GM19452 (cell line): ENCODE data around the gene TAAR1.
A peak's percentile ranks its signal among the peaks of the same experiment; 100 is the strongest.
"Not testable (repeated sequence)": the region's sequence is repeated elsewhere in the genome, so short reads cannot be mapped to it uniquely, and the experiment has no call there.

Experiments used
- ATAC-seq: cut with Tn5 transposase; IDR thresholded peaks from one replicate; pipeline ENCODE4 v1.9.1; 2021; ENCODE audit not compliant: unreplicated experiment

The TAAR1 gene

DNA sequence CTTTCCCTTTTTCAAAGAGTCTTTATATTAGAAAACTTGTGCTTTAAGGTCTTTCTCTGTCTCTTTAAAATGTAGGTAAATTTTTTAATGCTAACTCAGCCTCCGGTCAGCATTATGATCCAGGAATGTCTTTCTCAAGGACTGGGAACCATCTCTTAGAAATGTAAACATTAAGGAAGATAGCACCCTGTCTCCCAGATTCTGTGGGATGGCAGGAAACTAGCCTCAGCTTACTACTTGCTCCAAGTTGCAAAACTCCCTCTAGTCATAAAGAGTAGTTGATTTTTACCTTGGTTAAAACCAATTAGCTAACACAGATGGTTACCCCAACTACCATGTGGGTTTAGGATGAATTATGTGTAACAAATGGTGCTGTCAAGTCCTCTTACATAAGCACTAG, 4.7 kb upstream of the TAAR1 start:
- no peak for ATAC-seq

DNA sequence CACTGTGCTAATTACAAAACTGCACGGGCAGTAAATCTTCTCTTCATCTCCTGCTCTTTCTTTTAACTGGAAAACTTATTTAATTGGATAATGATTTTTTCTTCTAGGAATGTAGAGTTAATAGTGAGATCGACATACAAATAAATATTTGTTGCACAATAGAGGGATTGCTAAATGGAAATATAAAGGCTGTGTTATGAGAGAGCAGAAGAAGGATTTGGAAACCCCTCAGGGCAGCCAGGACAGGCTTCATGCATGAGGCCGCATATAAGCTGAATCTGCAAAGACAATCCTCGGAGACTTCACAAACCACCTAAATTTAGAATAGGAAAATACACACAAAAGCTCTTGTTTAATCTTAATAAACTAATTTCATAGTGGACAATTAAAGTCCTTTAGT, 2.9 kb upstream of the TAAR1 start:
- no peak for ATAC-seq

DNA sequence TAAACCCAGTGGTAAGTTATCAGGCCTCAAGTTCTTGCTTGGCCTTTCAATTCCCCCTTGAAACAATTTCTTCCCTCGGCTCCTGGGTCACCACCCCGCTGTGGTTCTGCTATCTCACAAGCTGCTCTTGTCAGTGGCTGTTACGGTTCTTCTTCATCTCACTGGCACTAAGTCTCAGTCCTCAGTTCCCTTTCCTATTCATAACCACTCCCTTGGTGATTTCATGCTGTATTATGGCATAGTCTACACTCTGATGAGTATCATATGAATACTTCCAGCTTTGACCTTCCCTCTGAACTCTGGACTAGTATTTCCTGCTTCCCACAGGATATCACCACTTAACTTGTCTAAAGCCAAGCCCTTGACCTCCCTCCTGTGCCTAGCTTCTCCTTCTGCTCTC, 7.9 kb downstream of the TAAR1 start:
- ATAC-seq, result no peak

DNA sequence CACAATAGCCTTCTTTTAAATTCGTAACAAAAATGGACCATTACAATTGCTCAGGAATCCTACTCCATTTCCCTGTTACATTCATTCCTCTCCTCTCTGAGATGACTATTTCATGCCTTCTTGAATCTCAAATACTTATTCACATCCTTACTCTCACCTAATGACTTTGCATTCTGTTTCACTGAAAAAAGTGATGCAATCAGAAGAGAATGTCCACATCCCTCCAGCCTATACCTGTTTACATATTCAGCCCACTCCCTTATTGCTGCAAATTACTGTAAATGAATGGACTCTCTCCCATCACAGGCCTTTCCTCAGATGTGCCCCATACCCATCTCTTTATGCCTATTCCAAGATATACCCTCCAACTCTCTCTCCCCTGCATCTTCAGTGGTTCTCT, 8.6 kb downstream of the TAAR1 start:
- no peak for ATAC-seq

DNA sequence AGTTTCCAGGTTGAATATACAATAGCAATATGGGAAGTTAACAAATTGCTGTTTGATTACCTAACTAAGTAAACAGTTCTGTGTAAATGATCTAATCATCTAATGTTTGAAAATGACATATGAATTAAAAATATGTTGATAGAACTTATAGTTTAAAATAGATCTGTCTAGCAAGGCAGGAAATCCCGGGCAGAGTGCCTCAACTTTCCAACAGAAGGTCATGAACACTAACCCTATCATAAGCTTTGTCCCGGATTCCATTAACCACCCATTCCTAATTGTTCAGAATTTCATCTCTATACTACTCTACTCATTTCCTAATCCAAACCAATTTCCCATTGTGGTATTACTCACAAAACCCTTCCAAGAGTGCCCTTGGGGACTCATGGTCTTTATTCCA, 10.2 kb downstream of the TAAR1 start:
- ATAC-seq, result no peak

DNA sequence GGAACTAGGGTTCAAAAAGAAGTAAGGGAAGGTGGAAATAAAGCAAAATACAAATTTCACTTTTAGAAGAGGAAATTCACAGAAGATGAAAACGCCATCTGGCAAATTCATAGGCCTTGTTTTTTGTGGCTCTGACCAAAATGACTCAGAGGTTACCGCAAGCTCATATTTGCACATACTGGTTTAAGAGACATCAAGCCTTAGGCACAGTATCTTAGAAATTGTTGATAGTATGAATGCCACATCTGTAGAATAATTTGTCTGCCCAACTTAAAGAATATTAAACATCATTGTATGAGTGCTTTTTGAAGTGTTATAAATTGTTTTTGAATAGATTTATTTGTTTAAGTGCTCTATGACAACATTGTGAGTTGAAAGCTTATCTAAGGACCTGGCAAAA, 10.6 kb downstream of the TAAR1 start:
- peak; percentile 74 for ATAC-seq

DNA sequence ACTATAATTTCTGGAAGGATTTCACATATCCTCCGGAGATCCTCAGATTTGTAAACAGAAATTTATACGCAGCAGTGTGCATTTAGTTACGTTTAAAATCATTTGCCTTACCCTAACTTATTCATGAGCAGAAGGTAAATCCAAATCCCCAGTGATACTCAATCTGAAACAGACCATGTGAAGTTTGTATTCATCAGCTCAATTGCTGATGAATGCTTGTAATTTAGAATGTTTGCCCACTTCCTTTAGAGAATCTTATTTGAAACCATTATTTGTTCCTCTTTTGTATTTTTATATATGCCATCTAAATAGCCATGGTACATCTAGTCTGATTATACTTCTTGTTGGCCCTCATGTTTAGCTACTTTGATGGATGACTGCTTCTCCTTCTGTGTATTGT, 15.4 kb downstream of the TAAR1 start:
- ATAC-seq, result no peak

DNA sequence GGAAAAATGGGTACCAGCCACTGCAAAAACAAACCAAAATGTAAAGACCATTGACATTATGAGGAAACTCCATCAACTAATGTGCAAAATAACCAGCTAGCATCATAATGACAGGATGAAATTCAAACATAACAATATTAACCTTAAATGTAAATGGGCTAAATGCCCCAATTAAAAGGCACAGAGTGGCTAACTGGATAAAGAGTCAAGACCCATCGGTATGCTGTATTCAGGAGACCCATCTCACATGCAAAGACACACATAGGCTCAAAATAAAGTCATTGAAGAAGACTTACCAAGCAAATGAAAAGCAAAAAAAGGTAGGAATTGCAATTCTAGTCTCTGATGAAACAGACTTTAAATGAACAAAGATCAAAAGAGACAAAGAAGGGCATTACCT, 21.8 kb downstream of the TAAR1 start:
- ATAC-seq, result not testable (repeated sequence)

DNA sequence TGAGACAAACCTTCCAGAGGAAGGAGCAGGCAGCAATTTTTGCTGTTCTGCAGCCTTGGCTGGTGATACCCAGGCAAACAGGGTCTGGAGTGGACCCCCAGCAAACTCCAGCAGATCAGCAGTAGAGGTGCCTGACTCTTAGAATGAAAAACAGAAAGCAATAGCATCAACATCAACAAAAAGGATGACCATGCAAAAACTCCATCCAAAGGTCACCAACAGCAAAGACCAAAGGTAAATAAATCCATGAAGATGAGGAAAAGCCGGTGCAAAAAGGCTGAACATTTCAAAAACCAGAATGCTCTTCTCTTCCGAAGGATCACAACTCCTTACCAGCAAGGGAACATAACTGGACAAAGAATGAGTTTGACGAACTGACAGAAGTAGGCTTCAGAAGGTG, 23.1 kb downstream of the TAAR1 start:
- ATAC-seq, result not testable (repeated sequence)

DNA sequence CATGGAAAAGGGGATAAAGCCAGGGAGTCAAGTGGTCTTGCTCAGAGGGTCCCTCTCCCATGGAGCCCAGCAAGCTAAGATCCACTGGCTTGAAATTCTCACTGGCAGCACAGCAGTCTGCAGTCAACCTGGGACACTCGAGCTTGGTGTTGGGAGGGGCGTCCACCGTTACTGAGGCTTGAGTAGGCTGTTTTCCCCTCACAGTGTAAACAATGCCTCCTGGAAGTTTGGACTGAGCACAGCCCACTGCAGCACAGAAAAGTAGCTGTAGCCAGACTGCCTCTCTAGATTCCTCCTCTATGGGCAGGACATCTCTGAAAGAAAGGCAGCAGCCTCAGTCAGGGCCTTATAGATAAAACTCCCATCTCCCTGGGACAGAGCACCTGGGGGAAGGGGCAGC, 23.7 kb downstream of the TAAR1 start:
- not testable (repeated sequence) for ATAC-seq

DNA sequence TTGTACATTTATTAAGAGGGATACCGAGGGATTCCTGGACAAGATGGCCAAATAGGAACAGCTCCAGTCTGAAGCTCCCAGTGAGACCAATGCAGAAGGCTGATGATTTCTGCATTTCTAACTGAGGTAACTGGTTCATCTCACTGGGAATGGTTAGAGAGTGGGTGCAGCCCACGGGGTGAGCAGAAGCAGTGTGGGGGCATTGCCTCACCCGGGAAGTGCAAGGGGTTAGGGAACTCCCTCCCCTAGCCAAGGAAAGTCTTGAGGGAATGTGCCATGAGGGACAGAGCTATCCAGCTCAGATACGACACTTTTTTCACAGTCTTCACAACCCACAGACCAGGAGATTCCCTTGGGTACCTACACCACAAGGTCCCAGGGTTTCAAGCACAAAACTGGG, 24.2 kb downstream of the TAAR1 start:
- ATAC-seq, result no peak

DNA sequence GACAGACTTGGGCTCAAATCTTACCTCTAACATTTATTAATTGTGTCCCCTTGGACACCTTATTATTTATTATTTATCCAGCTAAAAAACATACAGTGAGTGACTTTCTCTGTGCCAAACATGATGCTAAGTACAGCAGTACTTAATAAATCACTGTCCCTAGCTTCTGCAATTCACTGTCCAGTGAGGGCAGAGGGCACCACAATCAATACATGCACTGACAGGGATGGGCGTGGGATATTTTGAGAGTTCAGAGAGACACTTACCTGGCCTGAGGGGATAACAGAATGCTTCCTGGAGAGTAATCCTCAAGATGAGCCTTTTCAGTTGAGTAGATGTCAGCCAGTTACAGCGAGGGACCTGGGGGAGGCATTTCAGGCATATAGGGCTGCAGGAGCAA, 25.6 kb downstream of the TAAR1 start:
- no peak for ATAC-seq

DNA sequence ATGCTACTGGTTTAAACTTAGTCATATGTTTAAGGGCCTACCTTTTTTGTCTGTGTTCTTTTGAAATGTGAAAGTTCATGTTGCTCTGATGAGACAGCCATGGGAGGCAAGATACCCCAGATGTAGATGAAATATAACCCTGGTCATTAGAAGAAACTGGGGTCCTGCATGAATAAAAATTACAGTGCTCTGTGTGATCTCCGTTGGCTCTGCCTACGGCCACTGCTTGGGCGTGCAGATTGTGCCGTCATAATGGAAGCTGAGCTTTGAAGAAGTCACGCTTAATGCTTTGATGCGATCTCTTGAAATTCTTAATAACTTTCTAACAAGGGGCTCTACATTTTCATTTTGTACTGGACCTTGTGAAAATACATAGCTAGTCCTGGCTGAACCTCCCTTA, 34.8 kb downstream of the TAAR1 start, which contains the start of gene TAAR2:
Gene TAAR2 (minus strand): TSS at position 101 of the 400 bp plus-strand sequence. CDS start 0 bp downstream, at position 101.
- no peak for ATAC-seq

DNA sequence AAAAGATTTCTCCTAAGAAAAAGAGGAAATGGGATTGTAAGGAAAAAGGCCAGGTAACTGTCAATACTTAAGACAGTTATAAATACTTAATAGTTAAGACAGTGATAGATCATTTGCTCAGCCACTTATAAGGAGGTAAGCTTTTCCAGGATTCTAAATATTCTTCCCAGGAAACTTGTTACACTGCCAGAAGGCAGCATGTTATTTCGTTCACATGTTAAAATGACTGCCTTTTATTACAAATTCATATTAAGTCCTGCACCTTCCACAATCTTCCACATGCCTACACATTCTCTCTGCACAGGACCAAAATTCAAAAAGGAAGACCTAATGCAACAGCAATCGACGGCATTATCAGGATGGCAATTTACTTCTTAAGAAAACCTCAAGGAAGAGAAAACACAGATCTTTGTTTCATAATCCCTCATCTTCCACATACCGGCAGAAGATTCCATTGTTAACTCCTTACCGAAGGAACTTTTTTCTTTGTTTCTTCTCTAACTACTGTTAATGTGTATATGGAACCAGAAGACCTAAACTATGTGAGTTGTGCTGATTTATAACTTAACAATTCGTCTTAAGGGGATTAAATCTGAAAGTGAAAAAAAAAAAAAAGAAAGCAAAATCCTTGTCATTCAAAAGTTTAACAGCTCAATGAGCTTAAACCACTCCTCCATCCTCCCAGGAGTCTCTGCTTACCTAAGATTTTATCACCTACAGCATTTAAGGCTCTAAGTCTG, 35.7 kb downstream of the TAAR1 start:
- no peak for ATAC-seq

DNA sequence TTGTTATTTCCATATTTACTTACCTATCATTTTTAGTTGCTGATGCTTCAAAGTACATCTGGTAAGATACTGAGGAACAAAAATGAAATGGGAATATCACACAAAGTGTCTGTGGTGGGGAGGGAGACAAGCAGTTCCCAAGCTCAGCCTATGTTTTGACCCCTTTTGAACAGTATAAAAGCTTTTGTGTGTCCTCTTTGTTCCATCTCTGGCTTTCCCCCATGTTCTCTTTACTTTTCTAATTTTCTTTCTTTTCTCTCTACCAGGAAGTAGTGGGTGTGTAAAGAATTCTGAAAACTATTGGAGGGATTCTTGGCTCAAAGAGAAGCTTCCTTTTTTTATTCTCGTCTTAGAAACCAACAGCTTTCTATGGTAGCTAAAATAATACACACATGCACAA, 42.3 kb downstream of the TAAR1 start:
- ATAC-seq, result no peak

DNA sequence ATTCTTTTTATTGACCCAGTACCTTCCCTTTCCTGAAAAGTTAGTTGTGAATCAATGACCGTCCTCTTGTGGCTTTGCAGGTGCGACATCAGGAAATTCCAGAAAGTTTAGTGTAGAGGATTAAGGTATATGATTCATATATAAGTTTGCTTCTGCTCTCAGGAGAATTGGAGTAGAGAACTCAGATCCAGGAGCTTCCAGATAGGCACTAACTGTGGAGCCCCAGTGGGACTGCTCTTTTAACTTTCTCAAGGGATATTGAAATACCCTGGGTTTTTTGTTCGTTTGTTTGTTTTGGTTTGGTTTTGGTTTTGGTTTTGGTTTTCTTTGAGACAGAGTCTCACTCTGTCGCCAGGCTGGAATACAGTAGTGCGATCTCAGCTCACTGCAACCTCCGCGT, 44.4 kb downstream of the TAAR1 start:
- ATAC-seq, result no peak

DNA sequence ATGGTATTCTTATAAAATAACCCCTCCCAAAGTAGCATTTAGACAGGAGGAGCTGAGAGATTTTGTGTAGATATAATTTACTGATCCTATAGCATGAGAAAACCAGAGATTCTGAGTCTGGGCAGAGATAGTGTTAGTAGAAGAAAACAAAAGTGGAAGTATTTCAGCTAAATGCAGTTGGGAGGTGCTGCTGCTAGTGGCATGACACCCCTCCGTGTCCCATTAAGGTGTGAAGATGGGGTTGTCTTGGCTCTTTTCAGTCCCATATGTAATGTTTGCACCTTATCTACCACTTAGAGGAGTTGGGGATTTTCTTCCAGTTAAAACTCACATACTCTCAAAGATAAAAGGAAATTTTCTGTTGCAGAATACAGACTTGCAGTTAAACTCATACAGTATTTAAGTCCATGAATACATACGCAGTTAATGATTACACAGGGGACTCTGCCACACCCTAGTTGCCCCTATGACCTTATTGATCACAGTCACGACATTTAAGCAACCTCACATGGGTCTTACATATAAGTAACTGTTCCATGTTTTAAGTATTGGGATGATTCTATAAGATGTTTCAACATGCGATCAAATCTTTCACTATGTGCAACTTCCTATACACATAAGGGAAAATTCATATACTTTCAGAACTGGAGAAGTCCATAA, 46.4 kb downstream of the TAAR1 start:
- peak; percentile 57 for ATAC-seq

DNA sequence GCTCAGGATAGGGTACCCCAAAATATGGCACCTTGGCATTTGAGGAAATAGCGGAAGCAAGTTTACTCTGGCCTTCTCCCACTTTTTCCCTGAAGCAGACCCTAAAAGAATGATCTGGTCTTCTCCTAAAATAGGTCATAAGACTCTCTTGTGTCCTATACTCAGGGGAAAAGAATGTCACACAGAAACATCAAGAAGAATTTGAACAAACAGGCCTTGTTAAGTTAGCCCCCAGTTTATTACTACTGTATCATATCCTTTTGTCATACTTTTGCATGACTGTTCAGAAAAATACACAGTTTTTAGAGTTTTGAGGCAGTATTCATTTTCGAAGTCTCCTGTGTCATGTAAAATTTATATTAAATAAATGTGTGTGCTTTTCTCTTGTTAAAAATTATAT, 47.4 kb downstream of the TAAR1 start:
- no peak for ATAC-seq

DNA sequence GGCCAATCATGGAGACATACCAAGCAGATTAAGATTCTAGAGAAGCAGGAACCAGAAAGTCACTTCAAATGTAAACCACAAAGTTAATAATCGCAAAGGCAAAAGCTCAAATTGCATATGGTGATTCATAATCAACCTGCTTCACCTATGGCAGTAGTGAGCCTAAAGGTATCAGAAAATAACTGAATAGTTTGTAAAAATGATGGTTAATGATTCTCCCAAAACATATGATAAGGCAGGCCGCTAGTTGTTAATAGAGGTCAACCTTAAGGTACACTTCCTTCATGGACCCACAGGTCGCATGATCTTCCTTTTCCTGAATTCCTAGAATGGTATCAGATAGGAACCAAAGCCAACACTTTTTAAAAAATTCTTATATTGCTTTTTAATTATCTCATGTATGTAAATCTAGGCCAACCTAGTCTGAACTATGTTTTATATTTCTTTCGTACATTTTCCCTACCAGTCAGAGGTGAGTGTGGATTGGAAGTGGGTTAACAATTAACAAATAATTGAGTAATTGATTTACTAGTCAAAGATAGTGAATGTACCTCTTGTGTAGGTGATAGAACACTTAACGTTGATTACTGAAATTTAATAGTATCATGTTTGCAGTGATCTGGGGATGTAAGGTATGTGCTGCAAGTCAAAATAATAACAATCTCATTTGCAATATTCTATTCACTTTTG, 51.3 kb downstream of the TAAR1 start:
- ATAC-seq, result peak; percentile 78

DNA sequence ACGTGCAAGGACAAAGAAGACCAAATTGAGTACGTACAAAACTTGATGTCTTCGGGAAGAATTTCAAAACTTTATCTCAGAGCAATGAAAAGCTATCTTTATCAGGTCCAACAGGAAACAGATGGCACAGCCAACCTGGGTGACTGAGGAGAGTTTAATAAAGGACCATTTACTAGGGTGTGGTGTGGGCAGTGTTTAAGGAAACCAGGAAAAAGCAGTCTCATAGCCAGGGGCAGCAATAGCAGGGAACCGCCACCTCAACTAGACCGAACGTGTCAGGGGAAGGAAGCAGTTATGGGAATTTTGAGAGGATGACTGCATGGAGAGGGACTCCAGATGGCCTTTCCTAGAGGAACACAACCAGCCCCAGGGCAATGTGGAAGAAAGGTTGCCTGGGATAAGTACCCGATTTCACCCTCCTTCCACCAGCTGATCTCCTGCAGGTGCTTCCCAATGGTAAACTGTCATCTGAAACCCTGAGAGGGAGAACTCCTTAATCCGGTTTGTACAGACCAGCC, 54.3 kb downstream of the TAAR1 start:
- ATAC-seq, result no peak

DNA sequence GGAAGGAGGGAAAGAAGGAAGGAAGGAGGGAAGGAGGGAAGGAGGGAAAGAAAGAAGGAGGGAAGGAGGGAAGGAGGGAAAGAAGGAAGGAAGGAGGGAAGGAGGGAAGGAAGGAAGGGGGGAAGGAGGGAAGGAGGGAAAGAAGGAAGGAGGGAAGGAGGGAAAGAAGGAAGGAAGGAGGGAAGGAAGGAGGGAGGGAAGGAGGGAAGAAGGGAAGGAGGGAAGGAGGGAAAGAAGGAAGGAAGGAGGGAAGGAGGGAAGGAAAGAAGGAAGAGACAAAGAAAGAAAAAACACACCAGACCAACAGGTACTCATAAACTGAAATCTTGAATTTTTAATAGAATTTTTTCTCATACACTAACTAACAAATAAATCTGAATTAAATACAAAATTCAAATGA, 58.1 kb downstream of the TAAR1 start:
- not testable (repeated sequence) for ATAC-seq

DNA sequence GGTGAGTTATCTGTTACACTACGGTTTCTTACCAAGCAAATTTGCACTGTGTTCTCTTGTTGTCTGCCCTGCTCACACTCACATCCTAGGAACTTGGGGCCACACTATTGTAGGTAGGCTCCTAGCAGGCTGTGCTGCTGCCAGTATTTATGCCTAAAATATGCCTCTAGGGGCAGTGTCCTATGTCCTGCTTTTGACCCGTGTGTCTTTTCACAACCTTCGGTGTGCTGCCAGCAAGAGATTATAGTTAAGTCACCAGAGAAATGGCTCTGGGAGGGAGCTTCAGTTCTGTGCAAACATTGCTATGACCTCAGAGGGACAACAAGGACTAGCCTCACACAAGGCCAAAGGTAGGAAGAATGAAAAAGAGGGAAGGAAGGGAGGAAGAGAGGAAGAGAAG, 60.5 kb downstream of the TAAR1 start:
- ATAC-seq, result no peak
